ACC112 (cell line): ENCODE results near the gene PTPRG.

Source experiments
- H2AFZ ChIP-seq: fragments of 200-600 bp; sonication (generic); one replicate; pipeline ENCODE4 v1.6.0; 2017; ENCODE audit warnings: antibody characterized with exemption, low read length; ENCODE audit not compliant: unreplicated experiment
- H3K27ac ChIP-seq: fragments of 200-600 bp; sonication (generic); 2 replicates; pipeline ENCODE4 v1.5.1; 2014; ENCODE audit warnings: low read depth, mild to moderate bottlenecking, antibody characterized with exemption, low read length, moderate library complexity
- H3K27me3 ChIP-seq: fragments of 200-600 bp; sonication (generic); 2 replicates; pipeline ENCODE4 v1.6.1; 2014; ENCODE audit warnings: mild to moderate bottlenecking, antibody characterized with exemption, low read length, moderate library complexity, mixed read lengths; ENCODE audit not compliant: insufficient read depth
- H3K36me3 ChIP-seq: fragments of 200-600 bp; sonication (generic); 2 replicates; pipeline ENCODE4 v1.6.1; 2016; ENCODE audit warnings: mild to moderate bottlenecking, antibody characterized with exemption, low read length, moderate library complexity, mixed read lengths; ENCODE audit not compliant: insufficient read depth
- H3K4me1 ChIP-seq: fragments of 200-600 bp; sonication (generic); one replicate; pipeline ENCODE4 v1.6.1; 2016; ENCODE audit warnings: low read length, mixed read lengths; ENCODE audit not compliant: insufficient read depth, unreplicated experiment, control insufficient read depth
- H3K4me3 ChIP-seq: fragments of 200-600 bp; sonication (generic); 2 replicates; pipeline ENCODE4 v1.5.1; 2014; ENCODE audit warnings: mild to moderate bottlenecking, low read depth, low read length
- H3K79me2 ChIP-seq: fragments of 200-600 bp; sonication (generic); one replicate; pipeline ENCODE4 v1.6.0; 2016; ENCODE audit warnings: low read length; ENCODE audit not compliant: control insufficient read depth, unreplicated experiment, insufficient read depth

The PTPRG gene

GRCh38 chr3:61954097-61954540 is 392.7 kb downstream of the PTPRG start:
- Histone ChIP-seq H3K36me3 (no peaks in the 10 kb centered on the region), H2AFZ (no peak overlapping the region), H3K79me2 (no peaks in the 10 kb centered on the region), H3K4me3 (no peak overlapping the region), H3K27me3 (no peaks in the 10 kb centered on the region), H3K27ac (no peak overlapping the region), H3K4me1 (peaks cover 34% of the 10 kb centered on the region)

DNA sequence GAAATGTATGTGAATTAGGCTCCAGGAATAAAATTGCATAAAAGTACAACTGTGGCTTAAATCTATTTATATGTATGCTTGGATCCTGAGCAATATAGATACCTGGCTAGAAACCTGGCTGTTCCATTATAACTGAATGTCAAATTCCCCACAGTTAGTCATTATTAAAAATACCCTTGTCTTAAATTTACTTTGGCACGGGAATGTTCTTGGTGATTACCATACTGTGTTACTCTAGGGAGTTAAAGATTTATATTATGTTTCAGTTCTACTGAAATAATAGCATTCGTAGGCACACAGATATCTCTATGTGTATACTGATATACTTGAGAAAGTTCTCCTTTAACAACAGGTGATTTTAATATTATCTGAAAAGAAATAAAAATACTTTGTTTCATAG is 394.1 kb downstream of the PTPRG start:
- Histone ChIP-seq H3K27me3 (no peaks in the 10 kb centered on the region), H2AFZ (no peak overlapping the region), H3K4me3 (peak overlapping the region; percentile 61), H3K36me3 (no peaks in the 10 kb centered on the region), H3K79me2 (no peaks in the 10 kb centered on the region), H3K4me1 (peaks cover 34% of the 10 kb centered on the region), H3K27ac (peak overlapping the region; percentile 91)

DNA sequence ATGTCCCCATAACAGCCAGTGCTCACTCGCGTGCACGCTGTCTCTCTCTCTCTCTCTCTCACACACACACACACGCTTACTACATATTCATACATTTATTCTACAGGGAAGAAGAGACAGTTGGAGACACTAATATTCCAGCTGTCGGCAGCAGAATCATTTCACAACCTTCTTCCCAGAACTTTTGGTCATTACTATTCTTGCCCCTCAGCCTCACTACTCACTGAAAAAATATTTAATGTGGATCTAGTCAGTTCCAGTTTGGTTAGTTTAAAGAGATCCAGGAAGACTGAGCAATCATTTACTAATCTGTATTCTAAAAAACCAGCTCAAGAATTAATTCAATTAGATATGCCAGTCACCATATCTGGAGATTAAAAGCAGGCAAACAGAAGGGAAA is 394.9 kb downstream of the PTPRG start:
- H3K4me3 ChIP-seq = peak overlapping the region; percentile 69
- no peaks in the 10 kb centered on the region for H3K79me2 ChIP-seq
- H3K27ac ChIP-seq = peak overlapping the region; percentile 91

DNA sequence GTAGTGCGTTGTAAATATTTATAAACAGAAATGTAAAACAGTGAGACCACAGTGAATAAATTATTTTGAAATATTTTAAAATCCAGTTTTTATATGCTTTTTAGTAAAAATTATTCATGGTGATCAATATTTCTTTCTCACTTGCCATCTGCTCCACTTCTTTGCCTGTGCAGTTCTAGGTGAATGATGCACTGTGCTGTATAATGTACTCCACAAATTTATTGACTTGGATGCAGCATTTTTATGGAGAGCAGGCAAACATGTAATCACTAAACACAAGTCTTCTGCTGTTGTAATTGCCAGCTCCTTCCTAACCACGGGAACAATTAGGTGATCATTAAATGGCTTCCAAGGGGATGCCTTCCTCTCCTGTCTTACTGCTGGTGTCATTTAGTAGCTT is 395.9 kb downstream of the PTPRG start:
- no peaks in the 10 kb centered on the region for H3K36me3 ChIP-seq

More for the DNA sequence above, 394.9 kb downstream of the PTPRG start:
- Histone ChIP-seq H2AFZ (peak overlapping the region; percentile 35), H3K36me3 (no peaks in the 10 kb centered on the region), H3K27me3 (no peaks in the 10 kb centered on the region), H3K4me1 (peaks cover 42% of the 10 kb centered on the region)

GRCh38 chr3:61960976-61961375 is 399.6 kb downstream of the PTPRG start:
- no peaks in the 10 kb centered on the region for H3K27me3 ChIP-seq
- no peak overlapping the region for H3K27ac ChIP-seq
- no peak overlapping the region for H2AFZ ChIP-seq
- no peaks in the 10 kb centered on the region for H3K36me3 ChIP-seq
- no peaks in the 10 kb centered on the region for H3K79me2 ChIP-seq
- no peak overlapping the region for H3K4me3 ChIP-seq
- peaks cover 27% of the 10 kb centered on the region for H3K4me1 ChIP-seq

More for the DNA sequence above, 395.9 kb downstream of the PTPRG start:
- Histone ChIP-seq H3K27ac (peak overlapping the region; percentile 91), H3K4me3 (no peak overlapping the region), H2AFZ (no peak overlapping the region), H3K4me1 (peaks cover 46% of the 10 kb centered on the region), H3K79me2 (no peaks in the 10 kb centered on the region), H3K27me3 (no peaks in the 10 kb centered on the region)

DNA sequence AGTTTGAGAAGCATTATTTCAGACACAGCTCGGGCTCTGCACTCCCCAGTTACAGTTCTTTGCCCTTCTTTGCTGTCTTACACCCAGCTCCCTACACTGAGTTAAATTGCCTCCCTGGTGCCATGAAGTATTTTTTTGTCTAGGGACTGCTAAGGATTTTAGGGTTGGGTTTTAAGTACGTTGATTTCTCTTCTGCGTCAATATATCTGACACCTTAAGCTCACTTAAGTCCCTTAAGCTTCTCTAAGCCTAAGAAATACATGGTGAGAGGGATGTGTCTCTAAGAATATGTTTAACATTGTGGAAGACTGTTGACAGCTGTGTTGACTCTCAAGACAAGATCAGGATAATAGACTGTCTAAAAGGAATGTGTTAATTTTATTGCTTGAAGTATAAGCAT is 400.5 kb downstream of the PTPRG start:
- no peak overlapping the region for H2AFZ ChIP-seq
- no peak overlapping the region for H3K27ac ChIP-seq
- H3K4me1 ChIP-seq = peaks cover 26% of the 10 kb centered on the region
- H3K36me3 ChIP-seq = no peaks in the 10 kb centered on the region
- H3K27me3 ChIP-seq = no peaks in the 10 kb centered on the region
- H3K4me3 ChIP-seq = no peak overlapping the region
- peaks cover 4% of the 10 kb centered on the region for H3K79me2 ChIP-seq

DNA sequence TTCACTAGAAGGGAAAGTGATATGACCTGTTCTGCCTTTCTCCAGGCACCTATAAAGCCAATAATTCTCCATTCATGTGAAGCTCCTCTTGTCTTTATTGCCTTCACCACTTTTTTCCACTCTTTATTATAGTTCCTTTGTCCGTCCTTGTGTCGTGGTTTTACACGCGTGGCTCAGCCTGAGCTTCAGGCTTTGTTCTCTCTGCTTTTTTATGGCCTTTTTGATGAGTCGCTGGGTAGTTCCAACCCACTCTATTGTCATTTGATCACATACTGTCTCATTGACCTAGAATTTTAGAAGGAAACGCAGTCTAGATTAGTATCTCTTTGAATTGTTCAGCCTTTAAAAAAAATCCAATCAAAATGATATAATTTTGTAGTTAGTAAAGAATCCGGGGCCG is 403.2 kb downstream of the PTPRG start:
- peaks cover 4% of the 10 kb centered on the region for H3K79me2 ChIP-seq
- no peak overlapping the region for H2AFZ ChIP-seq
- peaks cover 17% of the 10 kb centered on the region for H3K4me1 ChIP-seq
- no peaks in the 10 kb centered on the region for H3K36me3 ChIP-seq
- no peak overlapping the region for H3K4me3 ChIP-seq
- no peaks in the 10 kb centered on the region for H3K27me3 ChIP-seq
- no peak overlapping the region for H3K27ac ChIP-seq

DNA sequence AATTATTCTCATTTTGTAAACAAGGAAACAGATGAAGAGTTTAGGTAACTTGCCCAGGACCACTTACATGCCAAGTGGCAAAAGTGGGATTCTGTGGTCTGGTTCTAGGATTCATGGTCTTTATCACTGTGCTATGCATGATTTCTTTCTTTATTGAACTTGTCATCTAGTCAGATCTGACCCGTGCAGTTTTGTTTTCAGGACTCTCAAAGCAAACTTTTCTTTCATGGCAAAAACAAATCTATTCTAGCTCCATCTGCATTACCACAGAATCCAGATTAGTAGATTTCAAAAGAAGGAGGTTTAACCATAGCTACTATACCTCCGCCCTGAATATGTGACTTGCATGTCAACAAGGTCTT is 404.4 kb downstream of the PTPRG start:
- H3K4me1 ChIP-seq = peaks cover 13% of the 10 kb centered on the region

DNA sequence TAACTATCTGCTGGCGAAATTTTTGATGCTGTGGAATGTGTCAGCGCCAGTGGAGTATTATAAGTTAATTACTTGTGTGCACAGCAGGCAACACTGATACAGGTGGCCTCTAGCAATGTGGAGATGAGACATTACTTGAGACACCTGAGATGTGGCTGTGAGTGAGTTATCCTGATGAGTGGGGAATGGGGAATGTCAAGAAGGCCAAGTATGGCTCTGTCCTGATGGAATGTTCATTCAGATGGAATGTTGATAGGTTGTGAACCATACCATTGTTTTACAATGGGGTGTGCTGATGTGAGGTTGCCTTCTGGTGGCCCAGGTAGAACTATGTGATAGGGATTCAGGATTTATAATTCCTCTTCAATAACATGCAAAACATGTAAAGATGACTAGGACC is 404.8 kb downstream of the PTPRG start:
- Histone ChIP-seq H2AFZ (no peak overlapping the region), H3K79me2 (peaks cover 4% of the 10 kb centered on the region), H3K27me3 (no peaks in the 10 kb centered on the region), H3K4me3 (no peak overlapping the region), H3K36me3 (no peaks in the 10 kb centered on the region), H3K27ac (no peak overlapping the region), H3K4me1 (peaks cover 9% of the 10 kb centered on the region)

More for the DNA sequence above, 404.4 kb downstream of the PTPRG start:
- Histone ChIP-seq H3K36me3 (no peaks in the 10 kb centered on the region), H3K4me3 (no peak overlapping the region), H3K27me3 (no peaks in the 10 kb centered on the region), H3K27ac (no peak overlapping the region), H2AFZ (no peak overlapping the region), H3K79me2 (peaks cover 4% of the 10 kb centered on the region)

GRCh38 chr3:61967019-61967418 is 405.6 kb downstream of the PTPRG start:
- Histone ChIP-seq H3K4me3 (no peak overlapping the region), H3K79me2 (peaks cover 4% of the 10 kb centered on the region)

GRCh38 chr3:61967937-61968336 is 406.6 kb downstream of the PTPRG start:
- Histone ChIP-seq H3K36me3 (no peaks in the 10 kb centered on the region), H3K27me3 (no peaks in the 10 kb centered on the region), H3K27ac (no peak overlapping the region), H3K79me2 (peaks cover 4% of the 10 kb centered on the region), H3K4me3 (no peak overlapping the region), H2AFZ (no peak overlapping the region), H3K4me1 (peaks cover 5% of the 10 kb centered on the region)

More at GRCh38 chr3:61967019-61967418, 405.6 kb downstream of the PTPRG start:
- no peak overlapping the region for H2AFZ ChIP-seq
- no peaks in the 10 kb centered on the region for H3K27me3 ChIP-seq
- H3K27ac ChIP-seq = no peak overlapping the region
- H3K36me3 ChIP-seq = no peaks in the 10 kb centered on the region
- peaks cover 5% of the 10 kb centered on the region for H3K4me1 ChIP-seq
